Liver (tissue), 9 donors: Measurements from ENCODE around the gene ADM5. TPM values are rescaled to one million over a fixed set of nuclear protein-coding genes. Genes with fewer than 3 reads are reported as not detected.

Experiments
- DNase-seq: peaks from one replicate; pipeline ENCODE4 v3.0.0-alpha.2; 2017; ENCODE audit warnings: low spot score
- H3K27ac ChIP-seq, 2 donors: one replicate each; pipeline ENCODE4 v1.7.0; 2013; ENCODE audit warnings: inconsistent platforms in 2 of 2, low read length in 2 of 2, control low read depth in 1 of 2, low read depth in 1 of 2, mild to moderate bottlenecking in 1 of 2
- H3K27me3 ChIP-seq, 4 donors: one replicate each; pipeline versions ENCODE4 v1.6.1 to v1.7.0; 2013; ENCODE audit warnings: low read length in 3 of 4, inconsistent platforms in 1 of 4, mild to moderate bottlenecking in 1 of 4, moderate library complexity in 1 of 4; ENCODE audit not compliant: control insufficient read depth in 4 of 4, insufficient read depth in 4 of 4
- H3K36me3 ChIP-seq, 4 donors: one replicate each; pipeline versions ENCODE4 v1.6.1 to v1.7.0; 2013; ENCODE audit warnings: low read length in 3 of 4, mild to moderate bottlenecking in 3 of 4, low read depth in 1 of 4, moderate library complexity in 1 of 4; ENCODE audit not compliant: control insufficient read depth in 4 of 4, insufficient read depth in 3 of 4
- H3K4me1 ChIP-seq, 4 donors: one replicate each; pipeline versions ENCODE4 v1.6.1 to v1.7.0; 2013; ENCODE audit warnings: low read length in 3 of 4, mild to moderate bottlenecking in 3 of 4, moderate library complexity in 1 of 4; ENCODE audit not compliant: control insufficient read depth in 4 of 4, insufficient read depth in 4 of 4
- H3K4me3 ChIP-seq, 3 donors: one replicate each; pipeline versions ENCODE4 v1.6.1 to v1.7.0; 2013; ENCODE audit warnings: low read length in 3 of 3, control low read depth in 1 of 3, low read depth in 1 of 3, mild to moderate bottlenecking in 1 of 3
- H3K9ac ChIP-seq, 2 donors: one replicate each; pipeline ENCODE4 v1.7.0; 2013; ENCODE audit warnings: low read length in 2 of 2, mild to moderate bottlenecking in 2 of 2, moderate library complexity in 2 of 2, control low read depth in 1 of 2, low read depth in 1 of 2
- H3K9me3 ChIP-seq, 4 donors: one replicate each; pipeline versions ENCODE4 v1.6.1 to v1.7.0; 2013; ENCODE audit warnings: low read length in 3 of 4; ENCODE audit not compliant: control insufficient read depth in 4 of 4
- FOXA1 ChIP-seq: IDR thresholded peaks from 2 replicates; pipeline ENCODE4 v1.6.1; 2016; ENCODE audit warnings: antibody characterized with exemption
- FOXA2 ChIP-seq: IDR thresholded peaks from 2 replicates; pipeline ENCODE4 v1.6.1; 2016; ENCODE audit warnings: antibody characterized with exemption
- GABPA ChIP-seq, 2 donors: IDR thresholded peaks in 1 of 2; conservative IDR thresholded peaks in 1 of 2; 2 replicates each; pipeline ENCODE4 v1.6.1; 2016; ENCODE audit warnings: antibody characterized with exemption in 2 of 2, mild to moderate bottlenecking in 1 of 2, moderate library complexity in 1 of 2
- HNF4A ChIP-seq, 2 donors: conservative IDR thresholded peaks; 2 replicates each; pipeline ENCODE4 v1.6.1; 2016; ENCODE audit warnings: antibody characterized with exemption in 2 of 2, mild to moderate bottlenecking in 2 of 2
- HNF4G ChIP-seq: IDR thresholded peaks from 2 replicates; pipeline ENCODE4 v1.6.1; 2016; ENCODE audit warnings: antibody characterized with exemption
- RAD21 ChIP-seq, 2 donors: IDR thresholded peaks; 2 replicates each; pipeline ENCODE4 v1.6.1; 2016; ENCODE audit warnings: antibody characterized with exemption in 2 of 2, mild to moderate bottlenecking in 2 of 2
- RXRA ChIP-seq, 2 donors: IDR thresholded peaks; 2 replicates each; pipeline ENCODE4 v1.6.1; 2017 to 2018; ENCODE audit warnings: antibody characterized with exemption in 2 of 2, mild to moderate bottlenecking in 1 of 2
- SP1 ChIP-seq: IDR thresholded peaks from 2 replicates; pipeline ENCODE4 v1.6.1; 2018; ENCODE audit warnings: antibody characterized with exemption, mild to moderate bottlenecking
- TAF1 ChIP-seq: conservative IDR thresholded peaks from 2 replicates; pipeline ENCODE4 v1.6.1; 2016; ENCODE audit warnings: antibody characterized with exemption, mild to moderate bottlenecking
- YY1 ChIP-seq: IDR thresholded peaks from 2 replicates; pipeline ENCODE4 v1.6.1; 2016; ENCODE audit warnings: antibody characterized with exemption, mild to moderate bottlenecking
- WGBS: extraction: QIAGEN DNeasy Blood & Tissue Kit; methylation state at CpG from one replicate; pipeline ENCODE4 v1.1.7; 2013; 5-methylcytosine and 5-hydroxymethylcytosine counted together
- polyA plus RNA-seq, 2 donors: library from polyadenylated mRNA; stranded (reverse) in 1 of 2; unstranded in 1 of 2; fragments of 200-250 nt in 1 of 2; fragments of >200 nt in 1 of 2; fragmentation: Nextera tagmentation in 1 of 2; extraction: Ambion mirVana in 1 of 2; gene quantifications; one replicate each; pipeline versions ENCODE4 v1.2.1 to v1.2.3, GENCODE V29; 2013 to 2015
- total RNA-seq, 2 donors: library from RNA; depleted of rRNA; stranded (reverse); fragments of >200 nt; gene quantifications; one replicate each; pipeline ENCODE4 v1.2.3, GENCODE V29; 2014
- TF ChIP-seq, protein P1 (sequence below): IDR thresholded peaks from 2 replicates; pipeline ENCODE4 v1.6.1; 2016; ENCODE audit warnings: antibody characterized with exemption
- TF ChIP-seq, protein P2 (sequence below): IDR thresholded peaks from 2 replicates; pipeline ENCODE4 v1.6.1; 2016; ENCODE audit warnings: antibody characterized with exemption
- TF ChIP-seq, protein P3 (sequence below): IDR thresholded peaks from 2 replicates; pipeline ENCODE4 v1.6.1; 2016; ENCODE audit warnings: antibody characterized with exemption
- TF ChIP-seq, protein P4 (sequence below): IDR thresholded peaks from 2 replicates; pipeline ENCODE4 v1.6.1; 2016; ENCODE audit warnings: antibody characterized with exemption, mild to moderate bottlenecking
- TF ChIP-seq, protein P5 (sequence below): fragments of 150-350 bp; IDR thresholded peaks from 2 replicates; pipeline ENCODE4 v1.5.1; 2017; ENCODE audit warnings: improper control_type of control experiment, low read depth, low read length; ENCODE audit not compliant: missing input control
- donor health status: healthy.
- donor health status: healthy.
- donor health status: healthy.
- donor health status: healthy.
- donor health status: healthy.

ADM5 gene
- total and polyA plus RNA-seq, 4 donors, result 0.11 to 0.84 (median 0.26) TPM

DNA sequence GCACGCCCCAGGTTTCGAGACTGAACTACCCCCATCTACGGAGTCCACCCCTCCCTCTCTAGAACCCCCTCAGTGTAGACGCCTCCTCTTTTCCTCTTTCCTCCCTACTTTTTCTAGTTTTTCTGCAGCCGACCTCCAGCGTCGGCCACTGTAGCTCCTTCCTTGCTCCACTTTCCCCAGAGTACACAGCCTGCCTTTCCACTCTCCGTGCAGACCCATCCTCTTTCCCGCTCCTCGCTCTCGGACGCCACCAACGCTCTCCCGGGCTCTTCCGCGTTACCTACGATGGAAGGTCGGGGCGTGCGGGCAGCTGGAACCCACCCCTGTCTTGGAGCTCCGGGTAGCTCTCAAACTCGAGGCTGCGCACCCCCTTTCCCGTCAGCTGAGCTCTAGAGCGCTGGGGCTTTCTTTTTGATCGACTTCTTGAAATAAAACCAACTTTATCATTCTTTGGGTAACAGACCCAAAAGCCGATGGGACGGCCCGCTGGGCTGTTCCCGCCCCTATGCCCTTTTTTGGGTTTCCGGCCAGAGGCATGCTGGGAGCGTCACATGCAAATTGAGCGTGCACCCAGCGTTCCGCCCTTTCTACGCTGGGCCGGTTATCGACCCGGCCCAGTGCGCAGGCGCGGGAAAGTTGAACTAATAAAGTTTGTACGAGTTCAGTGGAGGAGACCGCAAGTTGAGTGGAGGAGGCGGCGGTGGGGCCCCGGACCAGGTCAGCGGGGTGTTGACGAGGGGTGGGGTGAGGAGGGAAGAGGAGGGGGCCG lies 23.9 kb upstream of the ADM5 start, which contains the start of the genes BCL2L12 and IRF3 (continued):
- no peak for TF ChIP-seq HNF4G

DNA sequence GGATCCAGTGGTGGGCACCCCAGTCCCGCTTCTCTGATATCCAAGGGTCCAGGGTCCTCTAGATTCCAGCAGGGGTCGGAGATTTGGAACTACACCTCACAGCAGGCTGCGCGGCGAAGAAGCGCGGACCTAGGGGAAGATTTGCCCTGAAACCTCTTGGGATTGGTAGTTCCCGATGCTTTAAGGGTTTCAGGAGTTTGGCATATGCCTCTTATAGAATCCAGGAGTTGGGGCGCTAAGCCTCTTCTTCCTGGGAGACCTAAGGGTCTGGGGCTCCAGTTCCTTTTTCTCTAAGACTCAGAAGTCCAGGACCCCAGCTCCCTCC lies 23.3 kb upstream of the ADM5 start:
- Histone ChIP-seq H3K9ac (peak overlapping the region; percentile 87 to 92), H3K4me1 (peaks cover 7 to 35% (median 27%) of the 10 kb centered on the region in 4 donors)
- TF ChIP-seq RXRA (IDR thresholded peaks at IDR 0.05) (no peak), SP1 (no peak), RAD21 (IDR thresholded peaks at IDR 0.05) (no peak), TAF1 (no peak), YY1 (no peak), HNF4A (conservative IDR thresholded peaks at IDR 0.05) (no peak), GABPA (IDR thresholded peaks at IDR 0.05 in 1 of 2, conservative IDR thresholded peaks at IDR 0.05 in 1 of 2) (no peak), FOXA2 (no peak), HNF4G (no peak), FOXA1 (no peak)
- TF ChIP-seq, protein P1, sequence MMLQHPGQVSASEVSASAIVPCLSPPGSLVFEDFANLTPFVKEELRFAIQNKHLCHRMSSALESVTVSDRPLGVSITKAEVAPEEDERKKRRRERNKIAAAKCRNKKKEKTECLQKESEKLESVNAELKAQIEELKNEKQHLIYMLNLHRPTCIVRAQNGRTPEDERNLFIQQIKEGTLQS, result no peak
- TF ChIP-seq, protein P2, sequence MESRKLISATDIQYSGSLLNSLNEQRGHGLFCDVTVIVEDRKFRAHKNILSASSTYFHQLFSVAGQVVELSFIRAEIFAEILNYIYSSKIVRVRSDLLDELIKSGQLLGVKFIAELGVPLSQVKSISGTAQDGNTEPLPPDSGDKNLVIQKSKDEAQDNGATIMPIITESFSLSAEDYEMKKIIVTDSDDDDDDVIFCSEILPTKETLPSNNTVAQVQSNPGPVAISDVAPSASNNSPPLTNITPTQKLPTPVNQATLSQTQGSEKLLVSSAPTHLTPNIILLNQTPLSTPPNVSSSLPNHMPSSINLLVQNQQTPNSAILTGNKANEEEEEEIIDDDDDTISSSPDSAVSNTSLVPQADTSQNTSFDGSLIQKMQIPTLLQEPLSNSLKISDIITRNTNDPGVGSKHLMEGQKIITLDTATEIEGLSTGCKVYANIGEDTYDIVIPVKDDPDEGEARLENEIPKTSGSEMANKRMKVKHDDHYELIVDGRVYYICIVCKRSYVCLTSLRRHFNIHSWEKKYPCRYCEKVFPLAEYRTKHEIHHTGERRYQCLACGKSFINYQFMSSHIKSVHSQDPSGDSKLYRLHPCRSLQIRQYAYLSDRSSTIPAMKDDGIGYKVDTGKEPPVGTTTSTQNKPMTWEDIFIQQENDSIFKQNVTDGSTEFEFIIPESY, result no peak
- TF ChIP-seq, protein P3, sequence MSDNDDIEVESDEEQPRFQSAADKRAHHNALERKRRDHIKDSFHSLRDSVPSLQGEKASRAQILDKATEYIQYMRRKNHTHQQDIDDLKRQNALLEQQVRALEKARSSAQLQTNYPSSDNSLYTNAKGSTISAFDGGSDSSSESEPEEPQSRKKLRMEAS, result no peak
- TF ChIP-seq, protein P4, sequence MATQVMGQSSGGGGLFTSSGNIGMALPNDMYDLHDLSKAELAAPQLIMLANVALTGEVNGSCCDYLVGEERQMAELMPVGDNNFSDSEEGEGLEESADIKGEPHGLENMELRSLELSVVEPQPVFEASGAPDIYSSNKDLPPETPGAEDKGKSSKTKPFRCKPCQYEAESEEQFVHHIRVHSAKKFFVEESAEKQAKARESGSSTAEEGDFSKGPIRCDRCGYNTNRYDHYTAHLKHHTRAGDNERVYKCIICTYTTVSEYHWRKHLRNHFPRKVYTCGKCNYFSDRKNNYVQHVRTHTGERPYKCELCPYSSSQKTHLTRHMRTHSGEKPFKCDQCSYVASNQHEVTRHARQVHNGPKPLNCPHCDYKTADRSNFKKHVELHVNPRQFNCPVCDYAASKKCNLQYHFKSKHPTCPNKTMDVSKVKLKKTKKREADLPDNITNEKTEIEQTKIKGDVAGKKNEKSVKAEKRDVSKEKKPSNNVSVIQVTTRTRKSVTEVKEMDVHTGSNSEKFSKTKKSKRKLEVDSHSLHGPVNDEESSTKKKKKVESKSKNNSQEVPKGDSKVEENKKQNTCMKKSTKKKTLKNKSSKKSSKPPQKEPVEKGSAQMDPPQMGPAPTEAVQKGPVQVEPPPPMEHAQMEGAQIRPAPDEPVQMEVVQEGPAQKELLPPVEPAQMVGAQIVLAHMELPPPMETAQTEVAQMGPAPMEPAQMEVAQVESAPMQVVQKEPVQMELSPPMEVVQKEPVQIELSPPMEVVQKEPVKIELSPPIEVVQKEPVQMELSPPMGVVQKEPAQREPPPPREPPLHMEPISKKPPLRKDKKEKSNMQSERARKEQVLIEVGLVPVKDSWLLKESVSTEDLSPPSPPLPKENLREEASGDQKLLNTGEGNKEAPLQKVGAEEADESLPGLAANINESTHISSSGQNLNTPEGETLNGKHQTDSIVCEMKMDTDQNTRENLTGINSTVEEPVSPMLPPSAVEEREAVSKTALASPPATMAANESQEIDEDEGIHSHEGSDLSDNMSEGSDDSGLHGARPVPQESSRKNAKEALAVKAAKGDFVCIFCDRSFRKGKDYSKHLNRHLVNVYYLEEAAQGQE, result no peak
- TF ChIP-seq, protein P5, sequence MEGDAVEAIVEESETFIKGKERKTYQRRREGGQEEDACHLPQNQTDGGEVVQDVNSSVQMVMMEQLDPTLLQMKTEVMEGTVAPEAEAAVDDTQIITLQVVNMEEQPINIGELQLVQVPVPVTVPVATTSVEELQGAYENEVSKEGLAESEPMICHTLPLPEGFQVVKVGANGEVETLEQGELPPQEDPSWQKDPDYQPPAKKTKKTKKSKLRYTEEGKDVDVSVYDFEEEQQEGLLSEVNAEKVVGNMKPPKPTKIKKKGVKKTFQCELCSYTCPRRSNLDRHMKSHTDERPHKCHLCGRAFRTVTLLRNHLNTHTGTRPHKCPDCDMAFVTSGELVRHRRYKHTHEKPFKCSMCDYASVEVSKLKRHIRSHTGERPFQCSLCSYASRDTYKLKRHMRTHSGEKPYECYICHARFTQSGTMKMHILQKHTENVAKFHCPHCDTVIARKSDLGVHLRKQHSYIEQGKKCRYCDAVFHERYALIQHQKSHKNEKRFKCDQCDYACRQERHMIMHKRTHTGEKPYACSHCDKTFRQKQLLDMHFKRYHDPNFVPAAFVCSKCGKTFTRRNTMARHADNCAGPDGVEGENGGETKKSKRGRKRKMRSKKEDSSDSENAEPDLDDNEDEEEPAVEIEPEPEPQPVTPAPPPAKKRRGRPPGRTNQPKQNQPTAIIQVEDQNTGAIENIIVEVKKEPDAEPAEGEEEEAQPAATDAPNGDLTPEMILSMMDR, result no peak

More for the DNA sequence above, 23.3 kb upstream of the ADM5 start:
- H3K36me3 ChIP-seq, result peaks cover 5 to 19% (median 8%) of the 10 kb centered on the region in 4 donors
- H3K9me3 ChIP-seq, result no peaks in the 10 kb centered on the region
- WGBS, result 0% methylated on average over 9 of the region's 9 CpGs
- peak overlapping the region; percentile 59 to 76 (median 66) for H3K4me3 ChIP-seq
- DNase-seq, result no peak
- H3K27me3 ChIP-seq, result no peaks in the 10 kb centered on the region
- peak overlapping the region; percentile 88 to 91 for H3K27ac ChIP-seq
